GM21717 (cell line): ENCODE results near the gene FAM83D.

ENCODE experiments used
- ATAC-seq: cut with Tn5 transposase; IDR thresholded peaks from one replicate; pipeline ENCODE4 v1.9.1; 2021; ENCODE audit warnings: mild to moderate bottlenecking, moderate library complexity; ENCODE audit not compliant: unreplicated experiment

The FAM83D gene

DNA sequence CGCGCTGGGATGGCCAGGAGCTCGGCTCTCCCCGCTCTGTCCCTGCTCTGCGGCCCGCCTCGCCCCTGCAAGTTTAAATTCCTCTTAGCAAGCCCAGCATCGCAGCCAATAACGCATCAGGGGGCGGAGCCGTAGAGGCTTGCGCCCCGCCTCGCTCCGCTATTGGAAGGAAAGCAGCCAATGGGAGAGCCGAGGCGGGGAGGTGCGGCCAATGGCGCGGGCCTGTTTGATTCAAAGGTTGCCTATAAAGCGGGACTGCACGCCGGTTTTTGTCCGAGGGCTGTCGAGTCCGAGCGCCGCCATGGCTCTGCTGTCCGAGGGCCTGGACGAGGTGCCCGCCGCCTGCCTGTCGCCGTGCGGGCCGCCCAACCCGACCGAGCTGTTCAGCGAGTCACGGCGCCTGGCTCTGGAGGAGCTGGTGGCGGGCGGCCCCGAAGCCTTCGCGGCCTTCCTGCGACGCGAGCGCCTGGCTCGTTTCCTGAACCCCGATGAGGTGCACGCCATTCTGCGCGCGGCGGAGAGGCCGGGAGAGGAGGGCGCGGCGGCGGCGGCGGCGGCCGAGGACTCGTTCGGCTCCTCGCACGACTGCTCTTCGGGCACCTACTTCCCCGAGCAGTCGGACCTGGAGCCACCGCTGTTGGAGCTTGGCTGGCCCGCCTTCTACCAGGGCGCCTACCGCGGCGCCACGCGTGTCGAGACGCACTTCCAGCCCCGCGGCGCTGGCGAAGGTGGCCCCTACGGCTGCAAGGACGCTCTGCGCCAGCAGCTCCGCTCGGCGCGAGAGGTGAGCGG is at the start of gene FAM83D:
Gene FAM83D (plus strand): TSS at position 276 of the 792 bp plus-strand sequence. CDS start 26 bp downstream, at position 302.
- peak; percentile 91 for ATAC-seq

- ATAC-seq = no peak
Observed at GRCh38 chr20:38877483-38877882, 48.7 kb upstream of the FAM83D start.

GRCh38 chr20:38878866-38879265 is 47.4 kb upstream of the FAM83D start:
- no peak for ATAC-seq

GRCh38 chr20:38880952-38881735 is 45.1 kb upstream of the FAM83D start:
- no peak for ATAC-seq

GRCh38 chr20:38881806-38882440 is 44.3 kb upstream of the FAM83D start:
- ATAC-seq = no peak

DNA sequence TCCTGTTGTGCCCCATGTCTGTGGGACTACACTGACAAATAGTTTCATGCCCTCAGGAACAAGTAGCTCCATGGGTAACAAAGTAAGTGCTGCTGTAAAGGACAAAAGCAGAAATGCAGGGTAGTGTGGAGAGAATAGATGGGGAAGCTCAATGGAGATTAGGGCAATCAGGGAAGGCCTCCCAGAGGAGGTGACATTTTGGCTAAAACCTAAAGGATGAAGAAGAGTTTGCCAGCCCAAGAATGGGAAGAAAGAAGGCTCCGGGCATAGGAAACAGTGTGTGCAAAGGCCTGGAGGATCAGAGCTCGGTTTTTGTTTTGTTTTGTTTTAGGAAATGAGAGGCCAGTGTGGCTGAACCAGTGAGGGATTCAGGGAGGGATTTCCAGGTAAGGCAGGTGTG is 43.6 kb upstream of the FAM83D start:
- no peak for ATAC-seq

DNA sequence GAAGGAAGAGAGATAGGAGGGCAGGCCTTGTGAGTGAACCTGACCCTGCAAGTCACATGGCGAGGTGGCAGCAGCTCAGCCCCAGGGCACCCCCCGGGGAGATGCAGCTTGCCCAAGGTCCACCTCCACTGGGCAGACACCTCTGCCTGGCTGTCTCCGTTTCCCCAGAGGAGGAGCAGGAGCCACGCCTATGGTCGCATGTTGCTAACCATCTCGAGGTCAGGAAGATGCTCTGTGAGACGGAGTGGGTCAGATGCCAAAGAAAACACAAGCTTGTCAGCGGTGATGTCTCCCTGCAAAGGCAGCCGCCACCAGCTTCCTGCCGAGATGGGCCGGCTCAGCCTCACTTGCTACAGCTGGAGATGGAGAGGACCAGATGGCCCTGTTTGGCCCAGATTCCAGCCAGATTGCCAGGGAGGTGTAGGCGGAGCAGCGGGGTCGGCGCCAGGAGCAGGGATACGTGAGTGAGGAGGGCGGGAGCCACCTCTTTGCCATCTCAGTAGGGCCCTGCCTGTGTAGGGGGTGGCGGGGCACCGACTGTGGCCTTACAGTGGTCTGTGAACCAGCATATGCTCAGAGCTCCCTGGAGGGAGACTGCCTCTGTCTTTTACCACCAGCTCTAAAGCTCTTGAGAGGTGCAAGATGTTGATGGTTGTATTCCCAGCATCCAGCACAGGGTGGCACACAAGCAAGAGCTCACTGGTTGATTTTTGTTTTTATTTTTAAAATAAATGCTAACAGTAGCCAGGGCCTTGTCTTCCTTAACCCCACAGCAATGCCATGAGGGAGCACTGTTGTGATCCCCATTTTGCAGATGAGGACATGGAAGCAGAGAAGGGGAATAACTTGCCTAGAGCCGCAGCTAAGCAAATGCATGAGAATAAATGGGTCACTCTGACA is 42.9 kb upstream of the FAM83D start:
- no peak for ATAC-seq

- no peak for ATAC-seq
Observed at GRCh38 chr20:38883981-38884733, 42.1 kb upstream of the FAM83D start.

GRCh38 chr20:38885357-38885756 is 40.9 kb upstream of the FAM83D start:
- ATAC-seq = no peak

DNA sequence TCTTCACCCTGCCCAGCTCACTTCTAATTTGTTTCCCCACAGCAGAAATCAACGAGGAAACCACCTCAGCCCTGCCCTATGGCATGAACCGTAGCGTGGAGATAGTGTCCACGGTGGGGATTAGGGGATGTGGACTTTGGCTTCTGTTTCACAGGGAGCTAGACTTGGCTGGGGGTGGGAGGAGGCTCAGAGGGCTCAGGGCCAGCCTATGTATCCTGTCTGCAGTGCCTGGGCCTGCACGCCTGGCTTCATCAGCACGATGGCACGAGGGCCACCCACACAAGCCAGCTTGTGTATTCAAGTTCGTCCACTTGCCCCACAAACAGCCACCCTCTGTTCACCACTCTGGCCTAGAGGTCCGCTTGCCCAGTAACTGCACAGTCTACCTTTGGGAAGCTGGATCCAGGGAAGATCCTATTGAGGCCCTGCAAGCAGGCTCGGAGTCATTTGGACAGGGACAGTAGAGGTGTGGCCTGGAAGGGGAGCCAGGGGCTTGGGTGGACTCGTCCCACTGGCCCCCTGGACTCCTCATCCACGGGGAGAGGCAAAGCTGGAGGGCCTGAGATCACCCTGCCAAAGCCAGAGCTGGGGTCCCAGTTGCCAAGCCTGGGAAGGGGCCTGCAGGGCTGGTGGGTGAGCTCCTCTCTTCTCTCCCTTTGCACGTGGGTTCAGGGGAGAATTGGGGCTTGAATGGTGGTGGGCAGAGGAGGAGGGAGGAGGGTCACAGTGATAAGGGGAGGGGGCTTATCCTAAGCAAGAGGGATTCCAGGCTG is 38.0 kb upstream of the FAM83D start:
- no peak for ATAC-seq

DNA sequence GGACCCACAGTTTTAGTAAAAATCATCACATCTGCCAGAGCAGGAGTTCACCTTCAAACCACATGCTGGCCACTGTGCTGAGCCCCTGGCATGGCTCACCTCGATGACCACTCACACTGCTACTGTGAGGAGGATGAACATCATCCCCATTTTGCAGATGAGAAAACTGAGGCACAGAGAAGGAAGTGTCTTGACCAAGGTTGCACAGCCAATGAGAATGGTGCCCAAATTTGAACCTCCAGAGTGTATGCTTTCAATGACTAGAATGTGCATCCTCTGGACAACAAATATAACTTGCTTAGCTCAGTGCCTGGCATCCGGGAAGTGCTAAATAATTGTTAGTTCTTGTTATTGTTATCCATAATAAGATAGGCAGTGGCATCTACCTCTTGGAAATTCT is 37.2 kb upstream of the FAM83D start:
- no peak for ATAC-seq

- ATAC-seq = no peak
Observed at GRCh38 chr20:38889792-38890496, 36.3 kb upstream of the FAM83D start.

DNA sequence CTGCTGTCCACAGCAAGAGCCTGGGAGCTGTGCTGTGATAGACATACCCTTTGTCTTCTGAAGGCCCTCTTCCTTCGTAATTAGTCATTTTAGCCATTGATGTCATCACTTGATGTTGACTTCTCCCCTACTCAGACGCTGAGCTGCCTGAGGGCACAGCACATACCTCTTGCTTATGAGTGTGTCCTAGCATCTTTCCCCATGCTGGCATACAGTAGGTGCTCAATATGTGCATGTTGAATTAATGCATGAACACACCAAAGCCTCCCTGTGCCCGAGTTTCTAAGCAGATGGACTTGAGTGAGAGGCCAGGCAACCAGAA is 35.8 kb upstream of the FAM83D start:
- ATAC-seq = no peak

- ATAC-seq = peak; percentile 57
Observed at GRCh38 chr20:38892091-38892981, 33.9 kb upstream of the FAM83D start.

DNA sequence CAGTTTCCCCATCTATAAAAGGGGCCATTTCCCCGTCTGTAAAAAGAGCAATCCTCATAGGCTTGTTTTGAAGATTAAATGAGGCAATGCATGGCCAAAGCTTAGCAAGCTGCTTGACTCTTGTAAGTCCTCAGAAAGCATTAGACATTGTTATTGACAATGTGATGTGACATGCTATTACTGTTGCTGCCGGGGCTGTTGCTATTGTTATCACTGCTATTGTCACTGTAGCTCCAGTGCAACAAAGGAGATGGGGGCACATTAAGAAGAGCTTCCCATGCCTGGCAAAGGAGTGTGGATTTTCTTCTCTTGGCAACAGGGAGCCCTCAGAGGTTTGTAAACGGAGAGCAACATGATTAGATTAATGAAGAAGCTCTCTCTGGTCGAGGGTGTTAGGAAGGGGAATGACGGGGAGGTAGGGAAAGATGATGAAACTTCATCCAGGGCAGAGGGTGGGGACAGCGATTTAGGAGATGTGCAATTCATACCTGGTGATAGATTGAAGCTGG is 33.1 kb upstream of the FAM83D start:
- peak; percentile 2 for ATAC-seq

- ATAC-seq = no peak
Observed at GRCh38 chr20:38893565-38894090, 32.6 kb upstream of the FAM83D start.
